ENCODE results near the gene NPAP1. TPM values are rescaled to one million over a fixed set of nuclear protein-coding genes. Genes with fewer than 3 reads are reported as not detected.

The NPAP1 gene
- total and polyA plus RNA-seq, 2 of the 8 experiments (the other 6 are each of a cell fraction or from before 2014, with no cell fraction given): 0.07 to 0.08 TPM

GRCh38 chr15:24645627-24646026 is 29.9 kb upstream of the NPAP1 start (continued):
- TF ChIP-seq CBX5 (IDR thresholded peaks at IDR 0.05; ENCODE audit: low read depth, low read length) (no peak), YY1 (IDR thresholded peaks at IDR 0.05; ENCODE audit: low read depth, low read length) (no peak), TCF12 (IDR thresholded peaks at IDR 0.05; ENCODE audit: low read depth, low read length) (no peak), SUZ12 (IDR thresholded peaks at IDR 0.05; ENCODE audit: low read length) (no peak), ASH2L (IDR thresholded peaks at IDR 0.05; ENCODE audit: low read length) (no peak)
